Cortex of kidney (tissue), 1 donor: ENCODE data around the gene UCN2.

Source experiments
- DNase-seq: peaks from one replicate; lab custom pipeline; 2025; lab: John Stamatoyannopoulos, UW

The UCN2 gene

GRCh38 chr3:48563382-48563918, at the start of gene UCN2:
Gene UCN2, minus strand, starts transcription at chr3:48563781. Its CDS starts 657 bp downstream, at chr3:48563124.
- DNase-seq, result no peak

- DNase-seq, result no peak
Measured at GRCh38 chr3:48612309-48612708, 48.7 kb upstream of the UCN2 start.

GRCh38 chr3:48609088-48610005, 45.8 kb upstream of the UCN2 start, which contains the start of gene UQCRC1:
Gene UQCRC1, minus strand, starts transcription at chr3:48609646. Its CDS starts 26 bp downstream, at chr3:48609620.
- peak; percentile 55 for DNase-seq

GRCh38 chr3:48607519-48607918, 43.9 kb upstream of the UCN2 start:
- DNase-seq, result no peak

- no peak for DNase-seq
Measured at GRCh38 chr3:48601622-48601994, 38.0 kb upstream of the UCN2 start.

GRCh38 chr3:48600711-48601621, 37.4 kb upstream of the UCN2 start:
- no peak for DNase-seq

- no peak for DNase-seq
Measured at GRCh38 chr3:48599509-48600285, 36.1 kb upstream of the UCN2 start.

GRCh38 chr3:48599077-48599501, 35.5 kb upstream of the UCN2 start:
- no peak for DNase-seq

GRCh38 chr3:48598323-48599076, 34.9 kb upstream of the UCN2 start:
- no peak for DNase-seq

GRCh38 chr3:48597408-48597800, 33.8 kb upstream of the UCN2 start:
- no peak for DNase-seq

- no peak for DNase-seq
Measured at GRCh38 chr3:48596676-48597407, 33.3 kb upstream of the UCN2 start.

GRCh38 chr3:48596157-48596556, 32.6 kb upstream of the UCN2 start:
- DNase-seq, result no peak

GRCh38 chr3:48595526-48596121, 32.0 kb upstream of the UCN2 start:
- no peak for DNase-seq

- DNase-seq, result no peak
Measured at GRCh38 chr3:48595075-48595525, 31.5 kb upstream of the UCN2 start, which contains the start of gene COL7A1. Gene COL7A1, minus strand, starts transcription at chr3:48595329. Its CDS starts 170 bp downstream, at chr3:48595159.

GRCh38 chr3:48594417-48595049, 31.0 kb upstream of the UCN2 start:
- no peak for DNase-seq

GRCh38 chr3:48593337-48593736, 29.8 kb upstream of the UCN2 start:
- no peak for DNase-seq

GRCh38 chr3:48592519-48593087, 29.0 kb upstream of the UCN2 start:
- no peak for DNase-seq

- no peak for DNase-seq
Measured at GRCh38 chr3:48591886-48592518, 28.4 kb upstream of the UCN2 start.
